Measurements from ENCODE around the gene ALG9.
"Not testable (repeated sequence)": the region's sequence is repeated elsewhere in the genome, so short reads cannot be mapped to it uniquely, and the experiment has no call there.

ALG9 gene, protein sequence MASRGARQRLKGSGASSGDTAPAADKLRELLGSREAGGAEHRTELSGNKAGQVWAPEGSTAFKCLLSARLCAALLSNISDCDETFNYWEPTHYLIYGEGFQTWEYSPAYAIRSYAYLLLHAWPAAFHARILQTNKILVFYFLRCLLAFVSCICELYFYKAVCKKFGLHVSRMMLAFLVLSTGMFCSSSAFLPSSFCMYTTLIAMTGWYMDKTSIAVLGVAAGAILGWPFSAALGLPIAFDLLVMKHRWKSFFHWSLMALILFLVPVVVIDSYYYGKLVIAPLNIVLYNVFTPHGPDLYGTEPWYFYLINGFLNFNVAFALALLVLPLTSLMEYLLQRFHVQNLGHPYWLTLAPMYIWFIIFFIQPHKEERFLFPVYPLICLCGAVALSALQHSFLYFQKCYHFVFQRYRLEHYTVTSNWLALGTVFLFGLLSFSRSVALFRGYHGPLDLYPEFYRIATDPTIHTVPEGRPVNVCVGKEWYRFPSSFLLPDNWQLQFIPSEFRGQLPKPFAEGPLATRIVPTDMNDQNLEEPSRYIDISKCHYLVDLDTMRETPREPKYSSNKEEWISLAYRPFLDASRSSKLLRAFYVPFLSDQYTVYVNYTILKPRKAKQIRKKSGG

DNA sequence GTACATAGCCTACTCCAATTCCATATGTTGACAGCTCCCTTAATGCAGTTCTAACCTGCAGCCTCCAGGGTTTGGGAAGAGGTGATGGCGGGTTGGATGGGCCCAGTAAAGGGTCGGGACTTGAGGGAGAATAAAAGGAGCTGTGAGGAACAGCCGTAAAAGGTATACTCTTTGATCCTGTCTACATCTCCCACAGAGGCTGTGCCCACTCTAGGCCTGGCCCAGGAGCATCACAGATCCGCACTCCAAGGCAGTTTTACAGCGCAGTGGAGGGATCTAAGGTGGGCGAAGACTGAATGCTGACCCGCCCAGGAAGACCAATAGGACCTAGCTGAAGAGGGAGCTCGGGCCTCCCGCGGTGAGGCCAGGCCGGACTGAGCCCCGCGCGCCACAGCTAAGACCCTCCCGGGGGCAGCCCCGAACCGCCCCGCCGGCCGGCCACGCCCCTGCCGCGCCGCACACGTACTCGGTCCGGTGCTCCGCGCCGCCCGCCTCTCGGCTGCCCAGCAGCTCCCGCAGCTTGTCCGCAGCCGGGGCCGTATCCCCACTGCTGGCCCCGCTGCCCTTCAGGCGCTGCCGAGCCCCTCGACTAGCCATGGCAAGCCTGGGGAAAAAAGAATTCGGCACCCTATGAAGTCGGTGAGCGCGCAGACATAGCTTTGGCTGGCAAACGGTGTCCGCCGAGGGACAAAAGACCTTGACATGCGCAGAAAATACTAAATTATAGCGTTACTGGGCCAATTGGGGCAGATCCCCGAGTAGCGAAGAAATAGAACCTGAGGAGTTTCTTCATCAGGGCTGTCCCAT lies at the start of gene ALG9:
Gene ALG9, minus strand, starts transcription at position 696 of the 807 bp plus-strand sequence. Its CDS starts 99 bp downstream, at position 597.
- DNase-seq (ENCODE audit: low read depth) = no peak

DNA sequence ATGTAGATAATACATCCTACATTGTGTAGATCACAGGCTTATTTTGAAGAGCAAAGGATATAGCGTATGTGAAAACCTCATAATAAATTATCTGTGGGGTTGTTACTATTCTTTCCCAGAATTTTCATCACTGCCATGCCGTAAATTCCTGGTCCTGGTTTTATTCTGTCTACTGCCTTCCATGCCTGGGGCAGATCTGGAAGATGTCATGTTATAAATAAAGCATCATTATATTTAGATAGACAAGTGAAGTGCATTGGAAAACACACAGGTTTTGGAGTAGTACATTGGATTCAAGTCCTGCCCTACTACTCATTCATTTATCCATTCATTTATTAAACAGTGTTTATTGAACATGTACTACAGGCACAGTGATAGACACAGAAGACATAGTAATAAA lies 49.5 kb upstream of the ALG9 start:
- DNase-seq (ENCODE audit: low read depth) = no peak

DNA sequence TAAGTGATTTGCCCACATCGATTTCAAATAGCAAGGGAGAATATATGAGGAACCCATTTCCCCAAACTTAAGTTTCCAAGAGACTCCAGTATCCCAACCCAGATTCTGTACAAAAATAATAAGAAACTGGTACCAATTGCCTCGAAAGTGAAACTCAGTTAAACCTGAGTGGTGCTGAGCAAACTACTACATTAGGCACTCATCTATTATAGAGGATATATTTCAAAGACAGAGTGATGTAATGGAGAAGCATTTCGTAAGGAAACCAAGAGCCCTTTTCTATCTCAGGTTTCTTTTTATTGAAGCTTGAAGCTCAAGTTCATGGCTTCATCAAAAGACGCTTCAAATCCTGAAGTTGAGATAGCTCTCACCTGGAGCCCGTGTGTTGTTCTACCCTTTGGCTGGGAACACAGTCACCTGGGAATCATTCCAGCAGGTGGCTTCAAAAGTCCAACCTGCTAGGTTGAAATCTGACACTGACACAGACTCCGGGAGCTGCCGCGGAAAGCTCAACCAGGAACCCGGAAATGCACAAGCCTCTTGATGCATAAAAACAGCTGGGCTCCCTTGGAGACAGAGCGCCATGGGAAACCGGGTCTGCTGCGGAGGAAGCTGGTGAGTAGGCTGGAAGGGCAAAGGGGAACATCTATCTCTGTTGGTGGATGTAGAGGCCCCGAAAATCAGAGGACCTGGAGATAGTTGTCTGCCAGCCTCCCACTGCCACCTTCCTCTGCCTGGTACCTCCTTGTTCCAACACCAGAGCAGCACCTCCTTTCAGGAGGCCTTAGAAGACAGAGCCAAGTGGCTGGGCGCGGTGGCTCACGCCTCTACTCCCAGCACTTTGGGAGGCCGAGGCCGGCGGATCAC lies 47.2 kb upstream of the ALG9 start, which contains the start of gene C11orf52:
Gene C11orf52, plus strand, starts transcription at position 524 of the 867 bp plus-strand sequence. Its CDS starts 60 bp downstream, at position 584.
- no peak for DNase-seq (ENCODE audit: low read depth)

DNA sequence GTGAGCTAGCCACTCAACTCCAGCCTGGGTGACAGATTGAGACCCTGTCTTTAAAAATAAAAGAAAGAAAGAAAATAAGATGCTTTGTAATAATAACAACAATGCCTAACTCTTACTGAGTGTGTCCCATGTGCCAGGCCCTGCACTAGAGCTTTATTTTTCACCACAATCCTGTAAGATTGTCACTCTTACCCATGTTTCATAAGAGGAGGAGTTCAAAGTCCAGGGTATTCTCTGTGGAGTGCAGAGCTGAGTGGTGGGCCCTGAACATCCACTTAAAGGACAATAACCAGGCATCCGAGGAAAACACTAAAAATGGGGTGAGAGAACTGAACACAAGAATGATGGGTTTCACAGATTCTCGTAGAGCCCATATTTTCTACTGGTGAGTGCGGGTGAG lies 46.4 kb upstream of the ALG9 start:
- no peak for DNase-seq (ENCODE audit: low read depth)

DNA sequence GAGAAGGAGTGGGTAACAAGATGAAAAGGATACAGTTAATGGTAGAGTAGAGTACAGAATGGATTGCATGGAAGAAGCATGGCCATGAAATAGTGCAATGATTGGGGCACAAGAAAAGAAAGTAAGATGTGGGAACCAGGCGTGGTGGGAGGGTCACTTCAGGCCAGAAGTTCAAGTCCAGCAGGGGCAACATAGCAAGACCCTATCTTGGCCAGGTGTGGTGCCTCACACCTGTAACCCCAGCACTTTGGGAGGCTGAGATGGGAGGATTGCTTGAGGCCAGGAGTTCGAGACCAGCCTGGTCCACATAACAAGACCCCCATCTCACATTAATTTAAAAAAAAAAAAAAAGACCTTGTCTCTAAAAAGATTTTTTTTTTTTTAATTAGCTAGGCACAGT lies 45.9 kb upstream of the ALG9 start:
- no peak for DNase-seq (ENCODE audit: low read depth)

DNA sequence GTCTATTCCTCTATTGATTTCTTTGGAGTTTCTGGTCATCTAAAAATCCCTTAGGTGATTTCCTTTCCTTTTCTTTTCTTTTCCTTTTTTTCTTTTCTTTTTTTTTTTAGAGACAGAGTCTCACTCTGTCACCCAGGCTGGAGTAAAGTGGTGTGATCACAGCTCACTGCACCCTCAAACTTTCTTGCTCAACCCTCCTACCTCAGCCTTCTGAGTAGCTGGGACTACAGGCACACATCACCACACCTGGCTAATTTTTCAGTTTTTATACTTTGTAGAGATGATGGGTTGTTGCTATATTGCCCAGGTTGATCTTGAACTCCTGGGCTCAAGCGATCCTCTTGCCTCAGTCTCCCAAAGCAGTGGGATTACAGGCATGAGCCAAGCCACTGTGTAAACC lies 45.4 kb upstream of the ALG9 start:
- DNase-seq (ENCODE audit: low read depth) = no peak

DNA sequence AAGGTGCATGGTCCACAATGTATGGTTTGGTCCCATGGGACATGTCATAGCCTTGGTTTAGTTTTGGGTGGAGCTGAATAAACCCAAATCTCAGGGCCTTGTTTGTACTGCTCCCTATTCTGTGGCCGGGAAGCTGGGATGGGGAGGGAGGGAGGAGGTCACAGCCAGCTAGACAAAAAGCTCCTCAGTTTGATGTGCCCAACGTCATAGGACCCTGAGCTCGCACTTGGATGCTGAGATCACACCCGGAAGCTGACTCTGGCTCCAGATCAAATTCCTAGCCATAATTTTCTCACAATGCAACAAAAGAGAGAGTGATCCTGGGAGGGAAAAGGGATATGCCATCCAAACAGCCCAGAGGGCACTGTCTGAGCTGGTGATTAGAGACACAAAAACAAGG lies 42.6 kb upstream of the ALG9 start:
- no peak for DNase-seq (ENCODE audit: low read depth)

DNA sequence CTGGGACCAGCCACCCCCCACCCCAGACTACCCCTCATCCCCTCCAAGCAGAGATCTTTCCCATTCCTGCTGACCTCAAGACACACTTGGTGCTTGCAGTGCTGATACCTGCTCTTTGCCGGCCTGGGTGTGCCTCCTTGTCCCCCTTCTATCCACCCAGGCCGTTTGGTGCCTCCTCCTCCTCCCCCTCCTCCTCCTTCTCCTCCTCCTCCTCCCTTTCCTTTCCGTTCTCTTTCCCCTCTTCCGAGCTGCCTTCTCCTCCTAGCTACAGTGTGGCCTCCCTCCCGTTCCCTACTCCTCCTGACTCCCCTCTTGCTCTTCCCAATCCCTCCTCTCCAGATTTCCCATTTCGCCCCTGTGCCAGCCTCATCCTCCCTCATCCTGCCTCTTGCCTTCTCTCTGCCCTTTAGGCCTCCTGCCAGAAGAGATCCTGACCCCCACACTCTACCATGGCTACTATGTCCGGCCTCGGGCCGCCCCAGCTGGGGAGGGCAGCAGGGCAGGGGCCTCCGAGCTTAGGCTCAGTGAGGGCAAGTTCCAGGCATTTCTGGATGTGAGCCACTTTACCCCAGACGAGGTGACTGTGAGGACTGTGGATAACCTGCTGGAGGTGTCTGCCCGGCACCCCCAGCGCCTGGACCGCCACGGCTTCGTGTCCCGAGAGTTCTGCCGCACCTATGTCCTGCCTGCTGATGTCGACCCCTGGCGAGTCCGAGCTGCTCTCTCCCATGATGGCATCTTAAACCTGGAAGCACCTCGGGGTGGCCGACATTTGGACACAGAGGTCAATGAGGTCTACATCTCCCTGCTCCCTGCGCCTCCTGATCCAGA lies 41.9 kb upstream of the ALG9 start:
- no peak for DNase-seq (ENCODE audit: low read depth)

DNA sequence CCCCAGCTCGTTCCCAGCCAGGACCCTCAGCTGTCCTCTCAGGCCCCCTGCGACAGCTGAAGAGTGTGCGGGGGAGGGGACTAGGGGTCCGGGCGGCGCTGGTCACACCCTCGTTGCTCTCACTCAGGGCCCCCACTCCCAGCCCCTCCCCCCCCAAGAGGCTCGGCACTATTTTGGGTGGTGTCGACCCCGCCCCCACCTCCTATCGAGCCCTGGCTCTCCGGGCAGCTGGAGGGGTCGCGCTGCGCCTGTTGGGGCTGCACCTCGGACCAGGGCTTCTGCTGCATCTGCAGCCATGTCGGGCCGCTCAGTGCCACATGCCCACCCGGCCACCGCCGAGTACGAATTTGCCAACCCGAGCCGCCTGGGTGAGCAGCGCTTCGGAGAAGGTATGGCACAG lies 41.2 kb upstream of the ALG9 start, which contains the start of gene HSPB2:
Gene HSPB2, plus strand, starts transcription at position 200 of the 400 bp plus-strand sequence. Its CDS starts 96 bp downstream, at position 296.
- DNase-seq (ENCODE audit: low read depth) = no peak

DNA sequence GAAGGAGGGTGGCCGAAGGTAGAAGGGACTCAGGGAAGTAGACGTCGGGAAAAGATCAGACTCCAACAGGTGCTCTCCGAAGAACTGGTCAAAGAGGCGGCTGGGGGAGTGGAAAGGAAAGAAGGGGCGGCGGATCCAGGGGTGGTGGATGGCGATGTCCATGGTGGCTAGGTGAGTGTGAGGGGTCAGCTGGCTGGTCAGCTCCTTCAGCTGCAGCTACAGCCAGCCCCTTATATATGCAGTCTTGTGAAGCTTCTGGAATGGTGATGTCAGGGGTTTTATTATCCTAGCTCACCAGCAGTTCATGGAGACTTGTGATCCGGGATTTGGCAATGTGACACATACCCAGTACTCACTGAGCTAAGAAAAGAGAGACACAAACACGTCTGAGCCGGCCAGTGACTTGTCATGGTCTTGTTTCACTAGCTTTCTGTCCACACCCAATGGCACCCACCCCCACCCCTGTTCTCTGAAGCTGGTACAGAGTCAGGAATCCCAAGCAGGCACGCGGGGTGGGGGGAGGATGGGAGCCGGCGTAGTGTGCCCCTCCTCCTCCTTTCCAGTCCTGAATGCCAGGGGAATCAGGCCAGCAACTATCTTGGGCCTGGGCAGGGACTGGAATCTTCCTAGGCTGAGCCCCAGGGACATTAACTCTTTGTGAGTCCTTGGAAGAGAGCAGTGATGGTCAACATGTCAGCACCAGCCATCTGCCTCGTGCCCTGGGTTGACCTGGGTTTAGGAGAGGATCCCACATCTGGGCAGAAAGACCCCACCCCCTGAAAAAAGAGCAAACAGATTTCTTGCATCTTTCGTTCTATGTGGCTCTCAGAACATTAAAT lies 40.4 kb upstream of the ALG9 start, which contains the start of gene CRYAB:
Gene CRYAB, minus strand, starts transcription at position 208 of the 839 bp plus-strand sequence. Its CDS starts 46 bp downstream, at position 162.
- no peak for DNase-seq (ENCODE audit: low read depth)

DNA sequence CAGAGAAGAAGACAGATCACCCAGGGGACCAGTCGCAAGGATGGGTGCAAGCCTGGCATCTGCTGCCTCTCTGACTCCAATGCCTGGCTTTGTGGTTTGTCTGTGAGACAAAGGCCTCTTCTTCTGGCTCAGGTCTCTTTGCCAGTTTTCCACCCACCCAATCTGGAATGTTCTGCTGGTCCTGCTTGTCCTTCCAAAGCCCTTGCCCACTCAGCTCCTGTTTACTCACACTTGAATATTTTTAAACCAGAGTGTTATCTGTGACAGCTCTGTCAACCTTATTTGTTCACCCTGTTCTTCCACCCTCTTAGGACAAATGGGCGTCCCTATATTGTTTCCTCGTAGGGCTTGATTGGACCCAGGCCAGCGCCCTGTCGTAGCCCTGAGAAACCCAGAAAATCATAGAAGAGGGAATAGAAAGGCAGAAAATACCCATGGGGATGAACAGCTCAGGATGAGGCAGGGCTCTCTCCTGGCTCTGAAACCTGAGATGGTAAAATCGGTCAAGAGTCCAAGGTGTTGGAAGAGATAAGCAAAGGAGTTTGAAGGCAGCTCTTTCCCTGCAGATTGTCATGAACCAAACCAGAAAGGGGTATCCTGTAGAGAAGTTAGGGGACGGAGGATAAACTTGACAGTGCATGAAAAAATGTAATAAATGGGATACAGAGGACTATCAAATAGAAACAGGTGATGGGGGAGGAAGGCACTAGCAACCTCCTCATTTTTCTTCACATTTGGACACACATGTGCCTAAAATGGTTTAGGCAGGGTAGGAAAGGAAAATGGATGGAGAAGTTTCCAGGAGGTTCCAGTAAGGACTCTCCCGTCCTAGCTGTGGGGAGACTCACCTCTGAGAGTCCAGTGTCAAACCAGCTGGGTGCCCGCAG lies 39.5 kb upstream of the ALG9 start:
- DNase-seq (ENCODE audit: low read depth) = no peak

DNA sequence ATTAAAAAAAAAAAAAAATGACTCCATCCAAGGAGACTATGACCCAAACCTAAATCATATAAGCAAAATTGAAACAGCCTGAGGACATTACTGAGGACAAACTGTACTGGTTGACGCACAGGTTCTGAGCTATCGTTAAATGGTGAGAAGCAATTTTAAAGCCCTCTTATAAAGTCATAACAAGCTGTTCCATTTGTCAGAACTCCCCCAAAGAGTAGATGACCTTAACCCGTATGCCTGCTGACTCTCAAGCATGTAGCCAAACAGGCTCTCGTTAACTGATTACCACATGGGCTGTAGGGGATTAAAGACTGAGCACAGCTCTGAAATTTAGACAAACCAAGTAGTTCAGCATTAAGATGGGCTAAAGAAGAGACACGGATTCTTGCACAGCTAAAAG lies 38.0 kb upstream of the ALG9 start:
- no peak for DNase-seq (ENCODE audit: low read depth)

DNA sequence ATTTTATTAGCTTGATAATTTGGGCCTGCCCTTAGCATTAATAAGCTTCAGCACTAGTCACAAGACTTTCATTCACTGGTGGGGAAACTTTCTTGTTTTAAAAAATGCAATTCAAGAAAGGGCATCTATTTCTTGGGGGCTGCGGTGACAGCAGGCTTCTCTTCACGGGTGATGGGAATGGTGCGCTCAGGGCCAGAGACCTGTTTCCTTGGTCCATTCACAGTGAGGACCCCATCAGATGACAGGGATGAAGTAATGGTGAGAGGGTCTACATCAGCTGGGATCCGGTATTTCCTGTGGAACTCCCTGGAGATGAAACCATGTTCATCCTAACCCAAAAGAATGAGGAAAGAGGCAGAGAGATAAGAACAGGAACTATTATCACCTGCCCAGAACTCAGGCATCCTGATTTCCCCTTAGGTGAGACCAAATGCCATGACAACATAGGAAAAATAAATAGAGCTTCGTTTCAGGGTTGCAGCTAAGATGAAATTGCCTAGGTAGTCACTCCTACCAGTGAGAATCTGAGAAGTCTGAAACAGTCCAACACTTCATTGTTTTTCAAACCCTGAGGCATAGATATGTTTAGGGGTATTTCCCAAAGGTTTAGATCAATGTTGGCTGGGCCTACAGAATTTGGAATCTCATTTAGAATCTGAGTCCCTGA lies 37.4 kb upstream of the ALG9 start:
- DNase-seq (ENCODE audit: low read depth) = no peak

DNA sequence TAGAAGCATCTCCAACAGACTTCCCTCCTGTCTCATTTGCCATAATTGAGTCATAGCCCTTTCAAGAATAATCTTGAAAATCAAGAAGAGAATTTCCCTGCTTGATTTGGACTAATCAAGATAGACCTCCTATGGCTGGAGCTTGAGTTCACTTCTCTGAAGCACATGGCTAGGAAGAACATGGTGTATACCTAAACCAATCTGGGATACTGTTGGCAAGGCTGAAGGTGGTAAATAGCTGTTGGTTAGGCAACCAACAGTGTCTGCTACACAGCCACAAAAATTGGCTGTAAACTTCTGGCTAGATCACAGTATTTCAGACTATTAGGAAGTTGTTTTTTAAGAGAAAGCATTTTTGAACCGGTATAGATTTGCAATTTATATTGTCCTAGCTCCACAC lies 35.3 kb upstream of the ALG9 start:
- DNase-seq (ENCODE audit: low read depth) = no peak

DNA sequence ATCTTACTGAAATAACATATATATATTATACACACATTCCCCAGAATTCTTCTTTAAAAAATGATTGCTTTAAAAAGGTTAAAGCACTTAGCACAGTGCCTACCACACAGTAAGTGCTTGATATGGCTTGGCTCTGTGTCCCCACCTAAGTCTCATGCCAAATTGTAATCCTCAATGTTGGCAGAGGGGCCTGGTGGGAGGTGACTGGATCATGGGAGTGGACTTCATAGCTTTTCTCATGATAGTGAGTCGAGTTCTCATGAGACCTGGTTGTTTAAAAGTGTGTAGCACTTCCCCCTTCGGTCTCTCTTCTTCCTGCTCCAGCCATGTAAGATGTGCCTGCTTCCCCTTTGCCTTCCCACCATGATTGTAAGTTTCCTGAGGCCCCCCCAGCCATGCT lies 34.0 kb upstream of the ALG9 start:
- no peak for DNase-seq (ENCODE audit: low read depth)

DNA sequence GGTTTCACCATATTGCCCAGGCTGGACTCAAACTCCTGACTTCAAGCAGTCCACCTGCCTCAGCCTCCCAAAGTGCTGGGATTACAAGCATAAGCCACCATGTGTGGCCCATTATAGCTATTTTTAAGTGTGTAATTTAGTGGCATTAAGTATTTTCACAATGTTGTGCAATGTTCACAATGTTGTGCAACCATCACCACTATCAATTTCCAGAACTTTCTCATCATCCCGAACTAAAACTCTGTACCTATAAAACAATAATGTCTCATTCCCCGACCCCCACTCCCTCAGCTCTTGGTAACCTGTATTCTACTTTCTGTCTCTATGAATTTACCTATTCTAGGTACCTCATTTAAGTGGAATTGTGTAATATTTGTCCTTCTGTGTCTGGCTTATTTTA lies 15.5 kb upstream of the ALG9 start:
- DNase-seq (ENCODE audit: low read depth) = no peak

DNA sequence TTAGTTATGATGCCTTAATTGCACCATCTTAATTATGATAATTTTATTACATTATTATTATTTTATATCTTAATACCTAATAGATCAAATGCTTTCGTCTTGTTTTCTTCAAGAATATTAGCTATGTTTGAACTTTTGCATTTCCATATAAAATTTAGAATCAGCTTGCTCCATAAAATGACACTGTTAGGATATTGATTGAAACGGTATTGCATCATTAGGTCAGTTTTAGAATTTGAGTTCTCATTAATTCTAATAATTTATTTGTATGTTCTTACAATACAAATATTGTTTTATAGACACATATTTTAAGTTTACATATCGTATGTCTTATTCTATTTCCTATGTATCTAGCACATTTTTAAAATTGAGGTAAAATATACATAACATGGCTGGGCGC lies 14.7 kb upstream of the ALG9 start:
- DNase-seq (ENCODE audit: low read depth) = no peak

DNA sequence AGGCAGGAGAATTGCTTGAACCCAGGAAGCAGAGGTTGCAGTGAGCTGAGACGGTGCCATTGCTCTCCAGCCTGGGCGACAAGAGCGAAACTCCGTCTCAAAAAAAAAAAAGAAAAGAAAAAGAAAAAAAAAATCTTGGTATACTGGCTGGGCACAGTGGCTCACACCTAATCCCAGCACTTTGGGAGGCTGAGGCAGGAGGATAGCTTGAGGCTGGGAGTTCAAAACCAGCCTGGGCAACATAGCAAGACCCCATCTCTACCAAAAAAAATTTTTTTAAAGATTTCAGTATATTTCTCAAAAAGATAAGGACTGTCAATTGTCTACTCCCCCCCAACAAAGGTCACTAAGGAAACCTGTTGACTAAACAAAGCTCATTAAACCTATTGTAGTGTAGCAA lies 13.7 kb upstream of the ALG9 start:
- not testable (repeated sequence) for DNase-seq (ENCODE audit: low read depth)
